ENCODE results near the gene BICD2.
A peak's percentile ranks its signal among the peaks of the same experiment; 100 is the strongest.

BICD2 gene

DNA sequence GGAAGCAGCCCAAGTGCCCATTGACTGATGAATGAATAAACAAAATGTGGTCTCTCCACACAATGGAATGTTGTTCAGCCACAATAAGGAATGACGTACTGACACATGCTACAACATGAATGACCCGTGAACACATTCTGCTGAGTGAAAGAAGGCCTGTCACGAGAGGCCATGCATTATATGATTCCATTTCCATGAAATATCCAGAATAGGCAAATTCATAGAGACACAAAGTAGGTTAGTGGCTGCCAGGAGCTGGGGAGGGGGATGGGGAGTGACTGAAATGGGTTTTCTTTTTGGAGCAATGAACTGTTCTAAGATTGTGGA is 41.4 kb downstream of the BICD2 start:
- peak overlapping the region; percentile 86 for H3K27ac ChIP-seq (ENCODE audit: poor library complexity, severe bottlenecking)
- peak; percentile 71 for DNase-seq (ENCODE audit: low spot score)
- peaks cover 29% of the 10 kb centered on the region for H3K4me1 ChIP-seq (ENCODE audit: insufficient read depth, poor library complexity, severe bottlenecking)
- TF ChIP-seq, protein P1, sequence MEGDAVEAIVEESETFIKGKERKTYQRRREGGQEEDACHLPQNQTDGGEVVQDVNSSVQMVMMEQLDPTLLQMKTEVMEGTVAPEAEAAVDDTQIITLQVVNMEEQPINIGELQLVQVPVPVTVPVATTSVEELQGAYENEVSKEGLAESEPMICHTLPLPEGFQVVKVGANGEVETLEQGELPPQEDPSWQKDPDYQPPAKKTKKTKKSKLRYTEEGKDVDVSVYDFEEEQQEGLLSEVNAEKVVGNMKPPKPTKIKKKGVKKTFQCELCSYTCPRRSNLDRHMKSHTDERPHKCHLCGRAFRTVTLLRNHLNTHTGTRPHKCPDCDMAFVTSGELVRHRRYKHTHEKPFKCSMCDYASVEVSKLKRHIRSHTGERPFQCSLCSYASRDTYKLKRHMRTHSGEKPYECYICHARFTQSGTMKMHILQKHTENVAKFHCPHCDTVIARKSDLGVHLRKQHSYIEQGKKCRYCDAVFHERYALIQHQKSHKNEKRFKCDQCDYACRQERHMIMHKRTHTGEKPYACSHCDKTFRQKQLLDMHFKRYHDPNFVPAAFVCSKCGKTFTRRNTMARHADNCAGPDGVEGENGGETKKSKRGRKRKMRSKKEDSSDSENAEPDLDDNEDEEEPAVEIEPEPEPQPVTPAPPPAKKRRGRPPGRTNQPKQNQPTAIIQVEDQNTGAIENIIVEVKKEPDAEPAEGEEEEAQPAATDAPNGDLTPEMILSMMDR (IDR thresholded peaks at IDR 0.05; ENCODE audit: poor library complexity, severe bottlenecking): no peak
- no peaks in the 10 kb centered on the region for H3K9me3 ChIP-seq (ENCODE audit: severe bottlenecking)
- ATAC-seq (ENCODE audit: low read depth): peak; percentile 86
- no peak overlapping the region for H3K4me3 ChIP-seq (ENCODE audit: severe bottlenecking)
- H3K36me3 ChIP-seq (ENCODE audit: low read depth): peaks cover 40% of the 10 kb centered on the region
- no peaks in the 10 kb centered on the region for H3K27me3 ChIP-seq (ENCODE audit: insufficient read depth, poor library complexity, severe bottlenecking)

DNA sequence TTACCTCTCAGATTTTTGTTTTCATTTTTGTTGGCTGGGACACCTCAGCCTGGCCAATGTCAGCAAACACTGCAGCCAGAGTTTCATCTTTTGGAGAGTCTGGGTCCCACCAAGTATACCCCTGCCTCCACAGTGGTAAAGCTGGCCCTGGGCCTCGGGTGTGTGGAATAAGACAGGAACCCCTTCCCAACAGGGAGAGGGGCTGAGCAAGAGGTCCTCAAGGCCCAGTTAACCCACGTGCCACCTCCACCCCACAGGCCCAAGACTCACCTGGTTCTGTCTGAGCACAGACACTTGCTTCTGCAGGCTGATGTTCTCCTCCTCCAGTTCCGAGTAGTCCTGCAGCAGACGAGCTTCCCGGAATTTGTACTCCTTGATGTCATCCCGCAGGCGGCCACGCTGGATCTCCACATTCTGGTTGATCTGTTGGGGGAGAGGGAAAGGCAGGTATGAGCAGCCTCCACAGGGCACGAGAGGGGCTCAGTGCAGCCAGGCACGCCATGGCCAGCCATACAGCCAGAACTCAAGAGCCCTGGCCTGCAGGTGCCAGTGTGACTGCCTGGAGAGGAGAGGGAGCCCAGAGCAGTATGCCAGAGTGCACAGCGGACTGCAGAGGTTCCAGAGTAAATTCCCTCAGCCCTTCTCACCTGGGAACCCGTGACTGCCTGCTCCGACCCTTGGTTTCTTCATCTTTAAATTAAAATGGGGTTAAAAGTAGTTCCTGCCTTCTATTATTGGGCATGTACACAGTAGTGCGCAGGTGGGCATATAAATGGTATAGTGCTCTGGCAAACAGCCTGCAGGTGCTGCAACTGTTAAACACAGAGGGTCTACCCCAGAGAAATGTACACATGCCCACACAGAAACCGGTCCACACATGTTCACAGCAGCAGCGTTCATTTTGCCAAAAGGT is 42.0 kb downstream of the BICD2 start:
- Histone ChIP-seq H3K9me3 (ENCODE audit: severe bottlenecking) (no peaks in the 10 kb centered on the region), H3K4me1 (ENCODE audit: insufficient read depth, poor library complexity, severe bottlenecking) (peaks cover 29% of the 10 kb centered on the region), H3K27me3 (ENCODE audit: insufficient read depth, poor library complexity, severe bottlenecking) (no peaks in the 10 kb centered on the region), H3K36me3 (ENCODE audit: low read depth) (peaks cover 46% of the 10 kb centered on the region), H3K27ac (ENCODE audit: poor library complexity, severe bottlenecking) (peak overlapping the region; percentile 86), H3K4me3 (ENCODE audit: severe bottlenecking) (no peak overlapping the region)
- TF ChIP-seq, protein P1 (IDR thresholded peaks at IDR 0.05; ENCODE audit: poor library complexity, severe bottlenecking): no peak
- DNase-seq (ENCODE audit: low spot score) (no peak), ATAC-seq (ENCODE audit: low read depth) (no peak)

DNA sequence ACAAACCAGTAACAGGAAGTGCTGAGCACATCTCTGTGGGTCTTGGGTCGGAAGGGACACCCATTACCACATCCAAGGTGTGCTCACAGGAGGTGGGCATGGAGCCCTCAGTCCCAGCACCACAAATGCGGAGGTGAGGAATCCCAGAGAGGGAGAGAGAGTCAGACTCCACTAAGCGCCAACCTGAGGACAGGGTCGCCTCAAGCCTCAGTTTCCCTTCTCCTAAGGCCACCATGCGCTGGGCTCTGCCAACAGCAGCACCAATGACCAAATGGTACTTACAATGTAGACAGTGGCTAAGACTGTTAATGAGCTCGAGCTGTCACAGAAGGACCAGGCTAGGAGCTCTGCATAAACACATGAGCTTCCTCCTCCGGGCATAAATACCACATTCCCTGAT is 43.1 kb downstream of the BICD2 start:
- DNase-seq (ENCODE audit: low spot score): no peak
- Histone ChIP-seq H3K27me3 (ENCODE audit: insufficient read depth, poor library complexity, severe bottlenecking) (no peaks in the 10 kb centered on the region), H3K4me3 (ENCODE audit: severe bottlenecking) (no peak overlapping the region), H3K9me3 (ENCODE audit: severe bottlenecking) (no peaks in the 10 kb centered on the region), H3K4me1 (ENCODE audit: insufficient read depth, poor library complexity, severe bottlenecking) (peaks cover 21% of the 10 kb centered on the region), H3K36me3 (ENCODE audit: low read depth) (peaks cover 57% of the 10 kb centered on the region), H3K27ac (ENCODE audit: poor library complexity, severe bottlenecking) (no peak overlapping the region)
- no peak for ATAC-seq (ENCODE audit: low read depth)
- TF ChIP-seq, protein P1 (IDR thresholded peaks at IDR 0.05; ENCODE audit: poor library complexity, severe bottlenecking): no peak

DNA sequence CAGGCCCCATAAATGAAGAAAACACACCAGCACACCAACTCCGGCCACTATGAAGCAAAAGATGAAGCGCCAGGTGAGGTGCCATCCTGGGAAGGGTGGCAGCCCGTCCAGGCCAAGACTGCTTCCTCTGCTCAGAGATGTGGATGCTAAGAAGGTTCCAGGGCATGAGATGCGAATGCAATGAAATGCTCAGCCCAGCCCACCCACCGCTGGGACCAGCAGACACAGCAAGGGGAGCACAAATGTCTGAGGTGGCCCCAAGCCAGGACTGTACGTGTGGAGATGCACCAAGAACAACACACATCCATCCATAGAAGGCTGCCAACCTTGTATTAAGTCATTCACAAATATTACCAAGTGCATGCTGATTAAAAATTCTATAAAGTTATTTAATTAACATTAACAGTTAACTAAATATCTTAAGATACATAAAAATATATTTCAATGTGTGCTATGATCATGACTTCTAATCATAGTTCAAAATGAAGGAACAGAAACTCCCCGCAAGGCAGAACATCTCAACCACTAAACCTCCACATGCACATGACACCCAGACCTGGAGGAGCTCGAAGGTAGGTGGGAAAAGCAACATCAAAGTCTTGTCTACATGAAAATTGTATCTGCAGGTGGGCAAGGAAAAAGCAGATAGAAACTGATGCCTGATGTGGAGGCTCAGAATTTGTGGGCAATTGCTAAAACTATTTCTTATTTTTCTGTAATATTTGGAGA is 43.7 kb downstream of the BICD2 start:
- Histone ChIP-seq H3K9me3 (ENCODE audit: severe bottlenecking) (no peaks in the 10 kb centered on the region), H3K27me3 (ENCODE audit: insufficient read depth, poor library complexity, severe bottlenecking) (no peaks in the 10 kb centered on the region), H3K36me3 (ENCODE audit: low read depth) (peaks cover 63% of the 10 kb centered on the region), H3K4me1 (ENCODE audit: insufficient read depth, poor library complexity, severe bottlenecking) (peaks cover 26% of the 10 kb centered on the region), H3K4me3 (ENCODE audit: severe bottlenecking) (no peak overlapping the region), H3K27ac (ENCODE audit: poor library complexity, severe bottlenecking) (no peak overlapping the region)
- no peak for ATAC-seq (ENCODE audit: low read depth)
- TF ChIP-seq, protein P1 (IDR thresholded peaks at IDR 0.05; ENCODE audit: poor library complexity, severe bottlenecking): no peak
- DNase-seq (ENCODE audit: low spot score): no peak

All from RWPE2 (cell line).